HG02938 (cell line): ENCODE results near the gene RBP4.
"Not testable (repeated sequence)": the region's sequence is repeated elsewhere in the genome, so short reads cannot be mapped to it uniquely, and the experiment has no call there.

Experiments used
- ATAC-seq: cut with Tn5 transposase; IDR thresholded peaks from one replicate; pipeline ENCODE4 v1.9.1; 2021; ENCODE audit warnings: mild to moderate bottlenecking, moderate library complexity; ENCODE audit not compliant: unreplicated experiment

RBP4 gene

GRCh38 chr10:93567277-93568104 lies 33.5 kb downstream of the RBP4 start:
- no peak for ATAC-seq

DNA sequence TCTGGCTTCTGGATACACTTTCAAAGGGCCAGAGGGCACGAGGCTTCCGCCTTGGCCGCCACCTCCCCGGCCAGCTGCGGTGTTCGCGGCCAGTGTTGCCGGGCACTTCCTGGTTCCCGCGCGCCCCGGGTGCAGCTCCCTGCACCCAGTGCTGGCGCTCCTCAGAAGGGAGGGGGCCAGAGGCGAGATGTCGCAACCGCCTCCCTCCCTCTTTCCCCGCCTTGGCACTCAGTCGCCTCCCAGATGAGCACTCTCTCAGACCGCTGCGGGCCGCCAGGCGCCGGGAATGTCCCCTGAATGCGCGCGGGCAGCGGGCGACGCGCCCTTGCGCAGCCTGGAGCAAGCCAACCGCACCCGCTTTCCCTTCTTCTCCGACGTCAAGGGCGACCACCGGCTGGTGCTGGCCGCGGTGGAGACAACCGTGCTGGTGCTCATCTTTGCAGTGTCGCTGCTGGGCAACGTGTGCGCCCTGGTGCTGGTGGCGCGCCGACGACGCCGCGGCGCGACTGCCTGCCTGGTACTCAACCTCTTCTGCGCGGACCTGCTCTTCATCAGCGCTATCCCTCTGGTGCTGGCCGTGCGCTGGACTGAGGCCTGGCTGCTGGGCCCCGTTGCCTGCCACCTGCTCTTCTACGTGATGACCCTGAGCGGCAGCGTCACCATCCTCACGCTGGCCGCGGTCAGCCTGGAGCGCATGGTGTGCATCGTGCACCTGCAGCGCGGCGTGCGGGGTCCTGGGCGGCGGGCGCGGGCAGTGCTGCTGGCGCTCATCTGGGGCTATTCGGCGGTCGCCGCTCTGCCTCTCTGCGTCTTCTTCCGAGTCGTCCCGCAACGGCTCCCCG lies 34.4 kb downstream of the RBP4 start, which contains the start of gene FFAR4:
Gene FFAR4, plus strand, starts transcription at position 231 of the 842 bp plus-strand sequence. Its CDS starts 56 bp downstream, at position 287.
- ATAC-seq, result no peak

DNA sequence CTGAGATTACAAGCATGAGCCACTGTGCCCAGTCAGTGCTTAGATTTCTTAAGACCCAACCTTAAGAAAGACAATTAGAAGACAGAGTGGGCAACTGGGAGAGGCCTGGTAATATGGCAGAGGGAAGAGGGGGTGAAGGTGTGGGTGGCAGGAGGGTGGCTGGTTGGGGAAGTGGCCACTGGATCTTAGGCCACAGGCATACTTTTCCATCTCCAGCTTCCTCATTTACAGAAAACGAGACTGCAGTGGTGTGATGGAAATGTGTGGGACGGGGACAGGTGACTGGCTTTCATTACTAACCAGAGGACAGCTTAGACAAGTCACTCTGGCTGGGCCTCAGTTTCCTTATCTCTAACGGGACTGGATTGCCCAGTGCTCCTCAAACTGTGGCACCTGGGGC lies 35.6 kb downstream of the RBP4 start:
- no peak for ATAC-seq

DNA sequence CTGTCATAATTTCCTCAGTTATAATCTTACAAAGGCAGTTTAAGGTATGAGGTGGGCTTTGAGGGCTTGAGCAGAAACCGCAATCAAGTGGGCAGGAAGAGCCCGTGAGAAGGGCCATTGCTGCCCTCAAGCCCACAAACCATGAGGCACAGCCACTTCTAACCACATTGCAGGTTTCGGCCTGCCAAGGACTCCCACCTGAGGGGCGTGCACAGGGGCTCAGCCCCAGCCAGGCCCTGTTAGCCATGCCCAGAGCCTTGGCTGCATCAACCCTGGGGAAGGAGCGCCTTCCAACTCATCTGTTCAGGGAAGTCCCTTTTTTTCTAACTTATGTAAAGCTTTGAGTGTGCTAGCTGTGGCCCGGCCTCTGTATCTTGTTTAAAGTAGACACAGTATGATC lies 40.5 kb downstream of the RBP4 start:
- no peak for ATAC-seq

DNA sequence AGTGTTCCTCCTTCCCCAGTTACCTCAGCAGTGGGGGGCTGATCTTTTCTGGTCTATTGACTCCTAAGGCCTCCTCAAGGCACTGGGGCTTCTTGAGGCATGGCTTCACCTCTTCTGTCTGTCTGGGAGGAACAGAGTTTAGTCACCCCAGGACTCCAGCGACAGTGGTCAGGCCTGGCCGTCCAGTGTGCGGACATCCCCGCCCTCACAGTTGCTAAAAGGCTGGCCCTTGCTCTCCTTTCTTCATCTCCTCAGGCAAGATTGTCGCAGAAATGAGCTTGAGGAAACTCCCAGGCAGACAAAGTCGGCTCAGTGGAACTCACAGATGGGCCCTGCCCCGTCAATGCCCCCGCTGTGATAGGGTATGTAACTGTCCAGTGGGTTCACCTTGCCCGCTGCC lies 41.5 kb downstream of the RBP4 start:
- ATAC-seq, result no peak

- ATAC-seq, result peak; percentile 72
Observed at GRCh38 chr10:93554760-93555432, 46.1 kb downstream of the RBP4 start.

- no peak for ATAC-seq
Observed at GRCh38 chr10:93554316-93554663, 46.7 kb downstream of the RBP4 start.

- ATAC-seq, result no peak
Observed at GRCh38 chr10:93553482-93554315, 47.3 kb downstream of the RBP4 start.

DNA sequence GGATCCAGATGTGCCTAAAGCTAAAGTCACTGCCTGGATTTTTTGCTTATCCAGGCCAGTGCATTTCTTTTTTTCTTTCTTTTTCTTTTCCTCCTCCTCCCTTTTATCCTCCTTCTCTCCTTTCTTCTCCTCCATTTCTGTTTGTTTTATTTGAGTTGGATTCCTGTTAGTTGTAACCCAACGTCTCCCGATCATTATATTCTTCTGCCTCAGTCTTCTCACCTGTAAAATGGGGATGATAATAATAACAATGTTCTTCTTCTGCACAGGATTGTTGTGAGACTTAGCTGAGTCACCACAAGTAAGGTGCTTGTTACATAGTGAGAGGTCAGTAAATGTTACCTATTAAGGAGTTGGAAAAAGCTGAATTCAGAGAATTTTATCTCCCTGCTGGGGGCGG lies 48.3 kb downstream of the RBP4 start:
- no peak for ATAC-seq

DNA sequence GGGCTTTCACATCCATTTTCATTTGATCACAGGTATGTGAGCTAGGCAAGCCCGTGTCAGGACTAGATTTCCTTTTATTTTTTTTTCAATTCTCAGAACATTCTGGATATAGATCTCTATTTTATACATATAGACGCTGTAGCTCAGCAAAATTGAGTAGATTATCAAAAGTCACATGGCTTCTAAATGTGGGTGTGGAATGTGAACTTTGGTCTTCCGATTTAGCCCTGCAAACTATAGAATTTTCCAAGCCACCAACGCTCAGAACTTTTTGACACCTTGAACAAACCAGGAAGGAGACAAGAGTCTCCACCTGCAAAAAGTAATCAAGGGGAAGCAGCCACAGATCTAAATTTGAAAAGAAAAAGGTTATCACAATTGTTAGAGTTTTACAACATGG lies 50.4 kb downstream of the RBP4 start:
- no peak for ATAC-seq

GRCh38 chr10:93548376-93549071 lies 52.5 kb downstream of the RBP4 start:
- ATAC-seq, result no peak

DNA sequence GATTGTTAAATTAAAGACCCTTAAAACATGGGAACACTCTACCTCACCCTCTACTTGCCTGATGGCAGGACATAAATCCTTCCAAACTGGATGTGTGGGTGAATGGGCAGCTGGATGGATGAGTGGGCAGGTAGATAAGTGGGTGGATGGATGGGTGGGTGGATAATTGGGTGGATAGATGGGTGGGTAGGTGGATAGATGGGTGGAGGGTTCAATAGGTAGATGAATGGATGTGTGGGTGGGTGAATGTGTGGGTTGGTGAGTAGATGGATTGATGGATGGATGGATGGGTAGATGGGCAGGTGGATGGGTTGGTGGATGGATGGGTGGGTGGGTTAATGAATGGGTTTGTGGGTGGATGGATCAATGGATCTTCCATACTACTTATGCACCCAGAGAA lies 53.5 kb downstream of the RBP4 start:
- no peak for ATAC-seq

DNA sequence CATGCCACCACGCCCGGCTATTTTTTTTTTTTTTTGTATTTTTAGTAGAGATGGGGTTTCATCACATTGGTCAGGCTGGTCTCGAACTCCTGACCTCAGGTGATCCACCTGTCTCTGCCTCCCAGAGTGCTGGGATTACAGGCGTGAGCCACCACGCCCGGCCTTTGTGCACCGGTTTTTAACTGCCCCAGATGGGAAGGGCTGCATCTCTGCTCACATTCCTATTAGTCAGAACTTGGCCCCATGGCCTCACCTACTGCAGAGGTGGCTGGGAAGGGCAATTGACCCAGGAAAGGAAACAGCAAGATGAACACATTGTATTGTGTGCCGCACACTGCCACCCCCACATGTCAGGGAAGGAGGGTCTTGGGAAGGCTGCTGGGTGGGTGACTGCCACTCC lies 54.0 kb downstream of the RBP4 start:
- not testable (repeated sequence) for ATAC-seq

DNA sequence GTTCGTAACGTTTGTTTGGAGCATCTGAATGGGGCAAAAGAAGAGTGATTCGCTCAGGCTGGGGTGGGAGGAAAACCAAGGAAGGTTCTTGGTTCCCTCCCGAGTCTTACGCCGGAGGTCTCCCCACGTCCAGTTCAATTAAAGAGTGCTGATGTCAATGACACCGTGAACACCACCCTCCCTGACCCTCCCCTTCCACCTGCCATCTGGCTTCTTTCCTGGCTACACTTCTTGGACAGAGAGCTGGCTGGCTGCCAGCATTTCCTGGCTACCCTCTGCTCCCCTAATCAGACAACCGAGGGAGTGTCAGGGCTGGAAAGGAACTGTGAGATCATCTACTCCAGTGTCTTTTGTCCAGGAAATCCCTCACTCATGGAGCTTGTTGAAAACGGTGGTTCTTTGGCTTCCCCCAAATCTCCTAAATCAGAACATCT lies 58.7 kb downstream of the RBP4 start:
- ATAC-seq, result no peak
